H9 (cell line): Measurements from ENCODE around the gene WEE2. TPM values are rescaled to one million over a fixed set of nuclear protein-coding genes. Genes with fewer than 3 reads are reported as not detected.

Experiments used
- DNase-seq: peaks from one replicate; pipeline ENCODE4 v3.0.0-alpha.2; 2017
- H2AFZ ChIP-seq: one replicate; pipeline ENCODE4 v1.6.1; 2013; ENCODE audit warnings: mild to moderate bottlenecking, low read length, control low read depth, moderate library complexity
- H2AK5ac ChIP-seq: 2 replicates; pipeline ENCODE4 v1.6.1; 2013; ENCODE audit warnings: low read length, control low read depth, mixed read lengths; ENCODE audit not compliant: insufficient read length
- H2BK120ac ChIP-seq: one replicate; pipeline ENCODE4 v1.6.1; 2013; ENCODE audit warnings: low read depth, mild to moderate bottlenecking, low read length, control low read depth, inconsistent platforms; ENCODE audit not compliant: poor library complexity, severe bottlenecking
- H2BK12ac ChIP-seq: 2 replicates; pipeline ENCODE4 v1.6.1; 2013; ENCODE audit warnings: low read length, control low read depth, mixed read lengths, low read depth; ENCODE audit not compliant: insufficient read length
- H2BK15ac ChIP-seq: 2 replicates; pipeline ENCODE4 v1.6.1; 2013; ENCODE audit warnings: low read depth, low read length, control low read depth
- H2BK20ac ChIP-seq: one replicate; pipeline ENCODE4 v1.6.1; 2013; ENCODE audit warnings: low read depth, mild to moderate bottlenecking, low read length, control low read depth, inconsistent platforms; ENCODE audit not compliant: poor library complexity, severe bottlenecking
- H2BK5ac ChIP-seq: 2 replicates; pipeline ENCODE4 v1.6.1; 2013; ENCODE audit warnings: low read length, control low read depth, mixed read lengths; ENCODE audit not compliant: insufficient read length
- H3K14ac ChIP-seq: 2 replicates; pipeline ENCODE4 v1.6.1; 2013; ENCODE audit warnings: low read length, control low read depth; ENCODE audit not compliant: insufficient read depth
- H3K18ac ChIP-seq: 2 replicates; pipeline ENCODE4 v1.6.1; 2013; ENCODE audit warnings: low read depth, mild to moderate bottlenecking, mixed read lengths, low read length, control low read depth; ENCODE audit not compliant: insufficient read length
- H3K23ac ChIP-seq: 2 replicates; pipeline ENCODE4 v1.6.1; 2013; ENCODE audit warnings: low read length, control low read depth, mixed read lengths, low read depth; ENCODE audit not compliant: insufficient read length
- H3K23me2 ChIP-seq: 2 replicates; pipeline ENCODE4 v1.6.1; 2013; ENCODE audit warnings: low read depth, mild to moderate bottlenecking, mixed read lengths, low read length, control low read depth; ENCODE audit not compliant: insufficient read length, poor library complexity, severe bottlenecking
- H3K27ac ChIP-seq: 2 replicates; pipeline ENCODE4 v1.5.1; 2013; ENCODE audit warnings: low read length, control low read depth, mixed read lengths, low read depth; ENCODE audit not compliant: insufficient read length
- H3K27me3 ChIP-seq: 2 replicates; pipeline ENCODE4 v1.6.1; 2013; ENCODE audit warnings: low read length, control low read depth, inconsistent platforms; ENCODE audit not compliant: insufficient read depth
- H3K4ac ChIP-seq: 2 replicates; pipeline ENCODE4 v1.6.1; 2013; ENCODE audit warnings: low read depth, mild to moderate bottlenecking, control low read depth, inconsistent platforms, low read length, moderate library complexity
- H3K4me1 ChIP-seq: 2 replicates; pipeline ENCODE4 v1.6.1; 2013; ENCODE audit warnings: low read length, control low read depth, inconsistent platforms; ENCODE audit not compliant: insufficient read depth
- H3K4me2 ChIP-seq: 2 replicates; pipeline ENCODE4 v1.6.1; 2013; ENCODE audit warnings: low read length, control low read depth, mixed read lengths; ENCODE audit not compliant: insufficient read length, insufficient read depth
- H3K56ac ChIP-seq: 2 replicates; pipeline ENCODE4 v1.6.1; 2013; ENCODE audit warnings: low read depth, mild to moderate bottlenecking, mixed read lengths, low read length, control low read depth; ENCODE audit not compliant: insufficient read length
- H3K79me1 ChIP-seq: 2 replicates; pipeline ENCODE4 v1.6.1; 2013; ENCODE audit warnings: low read depth, mild to moderate bottlenecking, moderate library complexity, low read length, control low read depth, inconsistent platforms; ENCODE audit not compliant: insufficient read depth, poor library complexity, severe bottlenecking
- H3K79me2 ChIP-seq: 2 replicates; pipeline ENCODE4 v1.6.1; 2013; ENCODE audit warnings: low read length, control low read depth, inconsistent platforms; ENCODE audit not compliant: insufficient read depth
- H3K9ac ChIP-seq: 2 replicates; pipeline ENCODE4 v1.6.1; 2013; ENCODE audit warnings: low read length, control low read depth, mixed read lengths; ENCODE audit not compliant: insufficient read length; ENCODE audit errors: extremely low read depth
- H3K9me3 ChIP-seq: one replicate; pipeline ENCODE4 v1.6.1; 2013; ENCODE audit warnings: low read depth, low read length, inconsistent platforms; ENCODE audit not compliant: control insufficient read depth
- H3T11ph ChIP-seq: one replicate; pipeline ENCODE4 v1.6.1; 2013; ENCODE audit warnings: mild to moderate bottlenecking, low read length, control low read depth, inconsistent platforms
- H4K20me1 ChIP-seq: one replicate; pipeline ENCODE4 v1.6.1; 2013; ENCODE audit not compliant: control insufficient read depth, insufficient read length, insufficient read depth
- H4K5ac ChIP-seq: 2 replicates; pipeline ENCODE4 v1.6.1; 2013; ENCODE audit warnings: low read depth, mild to moderate bottlenecking, mixed read lengths, low read length, control low read depth; ENCODE audit not compliant: insufficient read length
- H4K8ac ChIP-seq: replicated peaks from 2 replicates; pipeline ENCODE4 v1.6.1; 2013; ENCODE audit warnings: low read length, control low read depth, mixed read lengths, low read depth; ENCODE audit not compliant: insufficient read length
- H4K91ac ChIP-seq: 2 replicates; pipeline ENCODE4 v1.6.1; 2013; ENCODE audit warnings: low read depth, mild to moderate bottlenecking, moderate library complexity, mixed read lengths, low read length, control low read depth; ENCODE audit not compliant: insufficient read length
- H3K27ac Mint-ChIP-seq, 3 experiments: 2 replicates in 2 of 3; 3 replicates in 1 of 3; pipeline ENCODE4 v1.8.0; 2020 to 2021; ENCODE audit warnings: mixed read lengths in 3 of 3, mild to moderate bottlenecking in 1 of 3, moderate library complexity in 1 of 3
- H3K27me3 Mint-ChIP-seq: 2 replicates; pipeline ENCODE4 v1.8.0; 2021; ENCODE audit warnings: low read depth, mild to moderate bottlenecking, moderate library complexity, mixed read lengths
- H3K36me3 Mint-ChIP-seq, 3 experiments: 2 replicates in 2 of 3; 3 replicates in 1 of 3; pipeline ENCODE4 v1.8.0; 2020 to 2021; ENCODE audit warnings: low read depth in 3 of 3, mixed read lengths in 3 of 3; ENCODE audit not compliant: insufficient read depth in 1 of 3
- H3K4me1 Mint-ChIP-seq, 2 experiments: 2 replicates each; pipeline ENCODE4 v1.8.0; 2020; ENCODE audit warnings: mixed read lengths in 2 of 2
- H3K4me3 Mint-ChIP-seq, 2 experiments: 2 replicates in 1 of 2; 3 replicates in 1 of 2; pipeline ENCODE4 v1.8.0; 2020 to 2021; ENCODE audit warnings: mild to moderate bottlenecking in 2 of 2, mixed read lengths in 2 of 2, moderate library complexity in 1 of 2
- H3K9me3 Mint-ChIP-seq, 2 experiments: 2 replicates in 1 of 2; 3 replicates in 1 of 2; pipeline ENCODE4 v1.8.0; 2020; ENCODE audit warnings: mild to moderate bottlenecking in 2 of 2, mixed read lengths in 2 of 2, moderate library complexity in 1 of 2
- CTCF ChIP-seq: fragments of 200-600 bp; sonication (generic); conservative IDR thresholded peaks from 3 replicates; pipeline ENCODE4 v1.8.0; 2021; ENCODE audit warnings: antibody characterized with exemption, mild to moderate bottlenecking
- WGBS: extraction: QIAGEN DNeasy Blood & Tissue Kit; methylation state at CpG from one replicate; pipeline ENCODE4 v1.1.7; 2013; ENCODE audit warnings: missing lambda C conversion rate, low lambda C conversion rate, mixed read lengths; ENCODE audit not compliant: insufficient read length; ENCODE audit errors: extremely low coverage; 5-methylcytosine and 5-hydroxymethylcytosine counted together
- total RNA-seq: library from RNA; stranded (reverse); gene quantifications from 2 replicates; pipeline ENCODE4 v1.2.1, GENCODE V29; 2021

Gene WEE2
- total RNA-seq, 1 experiment from 2014 or later: not detected

GRCh38 chr7:141709318-141709717 lies 1.2 kb downstream of the WEE2 start:
- Histone ChIP-seq H4K91ac (no peak overlapping the region), H2BK15ac (no peak overlapping the region), H3K14ac (no peak overlapping the region), H3K4ac (no peak overlapping the region), H3K23me2 (no peaks in the 10 kb centered on the region), H2AK5ac (no peak overlapping the region), H2BK5ac (no peak overlapping the region), H2AFZ (no peak overlapping the region), H3K4me1 (peaks cover 8% of the 10 kb centered on the region; the same call in 1 of the 2 replicates), H2BK12ac (no peak overlapping the region), H3K18ac (no peak overlapping the region), H3K9ac (no peak overlapping the region), H3K4me2 (no peak overlapping the region), H3K23ac (no peak overlapping the region), H4K5ac (no peak overlapping the region), H3K27me3 (no peaks in the 10 kb centered on the region), H3T11ph (no peak overlapping the region), H3K27ac (no peak overlapping the region), H2BK20ac (no peak overlapping the region), H4K20me1 (no peaks in the 10 kb centered on the region), H4K8ac (no peak overlapping the region), H2BK120ac (no peak overlapping the region), H3K9me3 (no peaks in the 10 kb centered on the region), H3K79me2 (no peaks in the 10 kb centered on the region), H3K79me1 (no peaks in the 10 kb centered on the region), H3K56ac (no peak overlapping the region)
- no peaks in the 10 kb centered on the region for H3K9me3 Mint-ChIP-seq
- DNase-seq: no peak
- no CpG with 5 or more reads among the region's 2 CpGs for WGBS
- H3K4me3 Mint-ChIP-seq: no peak overlapping the region
- TF ChIP-seq CTCF: no peak
- no peaks in the 10 kb centered on the region for H3K36me3 Mint-ChIP-seq
- H3K27ac Mint-ChIP-seq: no peak overlapping the region
- peaks cover 34 to 41% of the 10 kb centered on the region in 2 experiments for H3K4me1 Mint-ChIP-seq
- H3K27me3 Mint-ChIP-seq: peaks cover 7% of the 10 kb centered on the region
